Gastrocnemius medialis (tissue), 4 donors: ENCODE results near the gene ATOX1. TPM values are rescaled to one million over a fixed set of nuclear protein-coding genes. Genes with fewer than 3 reads are reported as not detected.

ENCODE experiments used
- ATAC-seq, 2 donors: fragments of 150-250 bp; one replicate each; pipeline ENCODE4 v1.9.1; 2016
- DNase-seq, 2 donors: peaks; one replicate each; pipeline ENCODE4 v3.0.0-alpha.2; 2019
- H3K27ac ChIP-seq, 4 donors: fragments of 200-600 bp; sonication (generic); 1 replicate in 1 of 4; 2 replicates in 3 of 4; pipeline ENCODE4 v1.5.1; 2016 to 2018; ENCODE audit warnings: mild to moderate bottlenecking in 2 of 4, moderate library complexity in 1 of 4
- H3K27me3 ChIP-seq, 3 donors: fragments of 200-600 bp; sonication (generic) in 2 of 3; 1 replicate in 1 of 3; 2 replicates in 2 of 3; pipeline versions ENCODE4 v1.5.1 to v1.6.0; 2016 to 2019; ENCODE audit warnings: mild to moderate bottlenecking in 1 of 3, moderate library complexity in 1 of 3
- H3K36me3 ChIP-seq, 2 donors: fragments of 200-600 bp; sonication (generic) in 1 of 2; one replicate each; pipeline ENCODE4 v1.5.1; 2017 to 2018
- H3K4me1 ChIP-seq, 2 donors: fragments of 200-600 bp; sonication (generic) in 1 of 2; one replicate each; pipeline ENCODE4 v1.5.1; 2016 to 2017; ENCODE audit warnings: mild to moderate bottlenecking in 2 of 2
- H3K4me3 ChIP-seq, 4 donors: fragments of 200-600 bp; sonication (generic) in 3 of 4; 1 replicate in 1 of 4; 2 replicates in 3 of 4; pipeline ENCODE4 v1.5.1; 2016 to 2019; ENCODE audit warnings: mild to moderate bottlenecking in 2 of 4
- H3K9me3 ChIP-seq, 3 donors: fragments of 200-600 bp; sonication (generic) in 2 of 3; 1 replicate in 1 of 3; 2 replicates in 2 of 3; pipeline ENCODE4 v1.5.1; 2016 to 2019
- CTCF ChIP-seq, 5 experiments: fragments of 450-650 bp in 3 of 5; fragments of 200-600 bp in 2 of 5; sonication (generic) in 2 of 5; IDR thresholded peaks in 4 of 5; conservative IDR thresholded peaks in 1 of 5; 1 replicate in 4 of 5; 2 replicates in 1 of 5; pipeline ENCODE4 v1.5.1; 2016 to 2019; ENCODE audit warnings: antibody characterized with exemption in 5 of 5, mild to moderate bottlenecking in 3 of 5, moderate library complexity in 3 of 5
- POLR2A ChIP-seq, 2 donors: fragments of 450-650 bp; IDR thresholded peaks; one replicate each; pipeline ENCODE4 v1.6.1; 2017; ENCODE audit warnings: antibody characterized with exemption in 2 of 2, mild to moderate bottlenecking in 2 of 2, moderate library complexity in 2 of 2
- in situ Hi-C, 4 donors: fragments of 200-750 bp; cut with MboI; loops; one replicate each; pipeline versions ENCODE4 v1.15.0 to v1.8.0; 2017; ENCODE audit warnings: low sequenced_read_pairs in 4 of 4
- intact Hi-C: fragments of 100-400 bp; cut with DNase I; formaldehyde crosslinking; loops from one replicate; pipeline ENCODE4 v1.15.1; 2023; ENCODE audit warnings: low total_unique reads
- total RNA-seq, 4 donors: library from RNA; depleted of rRNA; stranded (reverse); fragments of >200 nt; gene quantifications; one replicate each; pipeline versions ENCODE4 v1.1.0 to v1.2.3, GENCODE V29; 2016

The ATOX1 gene
- total RNA-seq, 4 donors from 2014 or later: 31.4 to 71.6 (median 55.3) TPM

GRCh38 chr5:151722546-151722945 is 35.9 kb downstream of the ATOX1 start:
- Histone ChIP-seq H3K27ac (no peak overlapping the region), H3K4me3 (no peak overlapping the region), H3K9me3 (no peaks in the 10 kb centered on the region), H3K4me1 (no peaks in the 10 kb centered on the region), H3K36me3 (no peaks in the 10 kb centered on the region), H3K27me3 (no peaks in the 10 kb centered on the region)
- intact Hi-C loops: no loop called here
- no peak for DNase-seq
- ATAC-seq: no peak
- in situ Hi-C loops: no loop called here
- TF ChIP-seq CTCF (IDR thresholded peaks at IDR 0.05 in 4 of 5, conservative IDR thresholded peaks at IDR 0.05 in 1 of 5) (no peak), POLR2A (IDR thresholded peaks at IDR 0.05) (no peak)

- in situ Hi-C loops (no loop called here), intact Hi-C loops (no loop called here)
- Histone ChIP-seq H3K4me3 (no peak overlapping the region), H3K36me3 (no peaks in the 10 kb centered on the region), H3K27ac (no peak overlapping the region), H3K27me3 (no peaks in the 10 kb centered on the region), H3K4me1 (no peaks in the 10 kb centered on the region), H3K9me3 (no peaks in the 10 kb centered on the region)
- ATAC-seq: no peak
- DNase-seq: no peak
- TF ChIP-seq CTCF (IDR thresholded peaks at IDR 0.05 in 4 of 5, conservative IDR thresholded peaks at IDR 0.05 in 1 of 5): no peak
- TF ChIP-seq POLR2A (IDR thresholded peaks at IDR 0.05): no peak
Measured at GRCh38 chr5:151721812-151722391, 36.5 kb downstream of the ATOX1 start.

- DNase-seq: no peak
- in situ Hi-C loops: no loop called here
- no peak for TF ChIP-seq POLR2A (IDR thresholded peaks at IDR 0.05)
- TF ChIP-seq CTCF (IDR thresholded peaks at IDR 0.05 in 4 of 5, conservative IDR thresholded peaks at IDR 0.05 in 1 of 5): no peak
Measured at GRCh38 chr5:151721087-151721646, 37.3 kb downstream of the ATOX1 start.

DNA sequence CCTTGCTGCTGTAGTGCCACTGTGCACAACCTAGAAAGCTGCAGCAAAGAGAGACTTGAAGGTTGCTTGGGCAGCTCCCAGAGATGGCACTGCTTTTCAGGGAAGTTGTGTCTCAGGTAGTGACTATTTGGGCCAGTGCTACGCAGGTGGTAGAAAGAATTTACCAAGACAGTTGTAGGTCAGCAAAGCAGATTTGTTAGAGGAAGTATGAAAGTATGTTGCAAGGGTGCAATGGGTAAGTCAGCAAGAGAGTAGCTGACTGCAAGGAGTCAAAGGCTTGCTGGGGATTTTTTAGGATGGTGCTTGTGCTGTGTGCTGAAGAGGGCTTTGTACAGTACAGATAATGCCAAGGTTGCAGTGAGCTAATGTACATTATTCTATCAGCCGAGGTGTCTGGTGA is 38.2 kb downstream of the ATOX1 start:
- in situ Hi-C loops: no loop called here
- ATAC-seq: no peak
- intact Hi-C loops: no loop called here

More at GRCh38 chr5:151721087-151721646, 37.3 kb downstream of the ATOX1 start:
- intact Hi-C loops: no loop called here
- Histone ChIP-seq H3K4me1 (no peaks in the 10 kb centered on the region), H3K27ac (no peak overlapping the region), H3K27me3 (no peaks in the 10 kb centered on the region), H3K9me3 (no peaks in the 10 kb centered on the region), H3K4me3 (no peak overlapping the region), H3K36me3 (no peaks in the 10 kb centered on the region)
- no peak for ATAC-seq

More for the DNA sequence above, 38.2 kb downstream of the ATOX1 start:
- Histone ChIP-seq H3K4me3 (no peak overlapping the region), H3K36me3 (no peaks in the 10 kb centered on the region), H3K4me1 (no peaks in the 10 kb centered on the region), H3K27me3 (no peaks in the 10 kb centered on the region), H3K9me3 (no peaks in the 10 kb centered on the region), H3K27ac (no peak overlapping the region)
- no peak for DNase-seq
- TF ChIP-seq POLR2A (IDR thresholded peaks at IDR 0.05) (no peak), CTCF (IDR thresholded peaks at IDR 0.05 in 4 of 5, conservative IDR thresholded peaks at IDR 0.05 in 1 of 5) (no peak)
